NOMO-1 treated with DMSO at 0.1 percent for 48 hours (cell line): ENCODE measurements around the gene CARMIL1.

Source experiments
- DNase-seq: peaks from one replicate; lab custom pipeline; 2025; ENCODE audit not compliant: unreplicated experiment; lab: John Stamatoyannopoulos, UW

Gene CARMIL1

DNA sequence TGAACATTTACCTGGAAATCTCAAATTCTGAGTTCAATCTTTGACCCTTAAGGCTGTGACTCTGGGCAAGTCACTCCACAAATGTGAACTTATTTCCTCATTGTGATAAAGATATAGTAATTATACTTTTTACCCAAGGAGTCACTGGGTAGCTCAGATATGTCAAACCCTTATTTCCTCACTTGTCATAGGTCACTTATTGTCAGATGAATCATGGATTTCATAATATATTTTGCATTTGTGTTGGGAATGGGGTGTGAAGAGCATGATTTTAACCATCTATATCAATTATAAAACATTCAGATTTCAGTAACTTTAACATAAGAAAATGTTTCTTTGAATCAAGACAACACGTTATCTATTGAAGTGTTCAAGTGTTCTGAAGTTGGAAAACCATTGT, 3.7 kb upstream of the CARMIL1 start:
- no peak for DNase-seq

DNA sequence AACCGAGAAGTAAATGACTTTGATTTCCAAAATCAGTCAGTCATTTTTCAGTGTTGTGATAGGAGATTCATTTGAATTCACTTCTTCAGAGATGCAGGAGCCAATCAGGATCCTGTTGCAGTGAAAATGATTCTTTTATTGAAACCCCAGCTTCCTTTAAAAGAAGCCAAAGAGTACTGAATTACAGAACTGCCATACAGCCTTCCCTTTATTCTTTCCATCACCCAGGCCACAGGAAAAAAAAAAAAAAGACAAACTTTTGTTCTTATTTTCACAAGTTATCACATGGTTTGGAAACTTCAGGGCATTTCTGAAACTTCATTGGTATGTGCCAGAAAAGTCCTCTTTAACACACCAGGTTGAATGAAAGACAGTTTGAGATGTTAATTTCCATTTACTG, 1.8 kb upstream of the CARMIL1 start:
- DNase-seq, result no peak

DNA sequence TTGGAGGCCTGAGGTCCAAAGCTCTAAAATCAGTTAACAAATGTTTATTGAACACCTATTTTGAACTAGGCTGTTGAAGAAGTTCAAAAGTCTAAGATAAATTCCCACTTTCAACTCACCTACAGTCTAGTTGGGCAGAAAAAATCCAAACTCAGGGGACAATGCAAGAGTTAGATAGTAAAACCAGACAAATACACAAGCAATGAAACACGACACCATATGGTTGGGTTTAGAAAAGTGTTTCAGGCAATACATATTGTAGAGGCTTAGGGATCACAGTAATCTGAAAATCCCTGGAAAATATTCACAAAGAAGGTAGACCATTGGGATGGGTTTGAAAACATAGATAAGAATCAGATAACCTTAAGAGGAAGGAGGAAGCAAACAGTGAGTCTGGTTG, 1.3 kb upstream of the CARMIL1 start:
- DNase-seq, result no peak

DNA sequence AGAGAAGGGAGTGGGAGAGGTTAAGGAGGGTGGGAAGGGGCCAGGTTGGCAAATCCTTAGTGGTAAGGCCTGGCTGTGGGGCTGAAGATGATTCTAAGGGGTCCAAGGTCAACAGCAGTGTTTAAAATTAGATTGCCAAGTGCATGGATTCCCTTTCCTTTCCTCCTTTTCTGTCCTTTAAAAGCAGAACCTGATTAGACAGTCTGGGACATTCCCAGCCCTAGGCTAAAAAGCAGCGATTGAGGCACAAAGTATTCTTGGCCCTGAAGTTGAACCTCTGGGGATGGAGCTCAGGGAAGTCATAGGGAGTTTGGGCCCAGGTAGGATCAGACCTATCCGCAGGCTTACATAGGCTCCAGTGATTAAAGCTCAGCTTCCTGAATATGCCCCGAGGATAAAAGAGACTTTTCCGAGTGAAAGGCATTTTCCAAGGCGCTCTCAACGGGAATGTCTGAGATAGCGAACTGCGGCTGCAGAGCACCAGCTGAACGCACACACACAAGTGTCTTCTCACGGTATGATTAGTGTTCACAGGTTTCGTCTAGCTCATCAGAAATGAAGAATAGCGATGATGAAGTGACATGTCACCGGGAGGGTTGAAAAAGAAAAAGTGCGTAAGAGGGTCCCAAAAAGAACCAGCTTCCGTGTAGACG, 787 bp upstream of the CARMIL1 start:
- DNase-seq, result no peak

DNA sequence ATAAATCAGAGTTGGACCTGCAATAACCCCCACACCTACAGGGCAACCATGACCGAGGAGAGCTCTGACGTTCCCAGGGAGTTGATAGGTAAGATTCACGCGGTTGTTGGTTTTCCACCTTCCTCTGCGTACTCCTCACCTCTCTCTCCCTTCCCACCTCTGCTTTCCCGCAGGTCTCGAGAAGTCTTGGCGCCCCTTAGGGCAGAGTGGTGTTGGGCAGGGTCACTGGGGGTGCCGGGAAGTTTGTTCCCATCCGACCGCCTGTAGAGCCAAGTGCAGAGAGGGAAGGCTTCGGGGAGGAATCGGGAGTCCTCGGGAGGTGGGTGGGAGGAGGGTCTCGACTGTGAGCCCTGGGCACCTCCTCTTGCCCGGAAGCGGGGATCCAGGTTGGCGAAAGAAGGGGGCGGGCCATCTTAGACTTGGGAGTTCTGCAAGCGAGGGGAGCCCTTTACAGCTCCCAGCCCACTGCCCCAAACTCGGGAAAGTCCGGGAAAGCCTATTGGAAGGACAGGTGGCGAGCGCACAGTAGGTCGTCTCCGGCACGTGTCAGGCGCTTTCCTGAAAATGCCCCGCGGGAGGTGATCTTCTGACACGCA, 672 bp downstream of the CARMIL1 start:
- no peak for DNase-seq

DNA sequence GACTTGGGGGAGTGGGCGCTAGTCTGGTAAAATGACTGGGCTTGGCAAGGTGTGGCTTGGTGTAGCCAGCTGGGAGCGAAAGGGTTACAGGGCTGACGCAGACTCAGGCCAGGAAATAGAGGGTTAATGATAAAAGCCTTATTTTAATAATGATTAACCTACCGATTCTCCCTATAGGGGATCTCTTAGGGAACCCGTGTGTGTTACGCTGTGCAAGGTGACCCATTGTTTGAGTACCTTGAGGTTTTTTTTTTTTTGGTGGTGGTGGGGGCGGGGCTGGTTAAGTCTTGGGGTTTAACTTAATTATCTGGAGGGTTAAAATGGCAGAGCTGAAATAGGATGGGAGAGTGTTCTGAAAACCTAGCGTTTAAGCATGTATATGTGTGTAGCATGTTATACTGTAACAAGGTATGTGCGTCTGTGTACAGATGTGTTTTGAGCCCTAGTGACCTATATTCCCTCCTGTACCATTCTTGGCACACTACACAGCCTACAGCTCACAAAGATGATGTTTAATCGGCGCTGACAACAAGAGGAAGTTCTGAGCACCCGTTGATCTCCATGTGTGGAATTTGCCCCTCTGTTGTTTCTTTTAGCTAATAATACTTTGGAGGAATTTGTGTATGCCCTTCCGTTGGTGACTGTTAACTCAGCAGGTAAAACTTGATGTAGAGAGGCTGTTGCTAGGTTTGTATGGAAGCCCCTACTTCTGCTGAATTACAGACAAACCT, 1.3 kb downstream of the CARMIL1 start:
- DNase-seq, result no peak

DNA sequence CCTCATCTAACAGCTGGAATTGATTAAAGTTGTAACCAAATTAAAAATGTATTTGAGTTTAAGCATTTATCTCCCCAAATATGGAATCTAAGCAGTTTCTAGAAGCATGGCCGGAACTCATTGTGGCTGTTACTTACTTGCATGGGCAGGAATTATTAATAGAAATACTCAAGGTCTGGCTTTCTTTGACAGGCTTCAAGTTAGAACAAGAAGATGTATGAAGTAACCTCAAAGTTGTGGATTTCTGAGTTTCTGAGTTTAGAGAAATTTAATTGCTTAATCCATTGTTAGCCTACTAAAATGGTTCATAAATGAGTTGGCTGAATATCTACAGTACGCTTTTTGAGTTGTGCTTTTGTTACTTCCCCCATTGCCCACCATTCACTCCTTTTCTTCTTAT, 7.7 kb downstream of the CARMIL1 start:
- DNase-seq, result no peak

DNA sequence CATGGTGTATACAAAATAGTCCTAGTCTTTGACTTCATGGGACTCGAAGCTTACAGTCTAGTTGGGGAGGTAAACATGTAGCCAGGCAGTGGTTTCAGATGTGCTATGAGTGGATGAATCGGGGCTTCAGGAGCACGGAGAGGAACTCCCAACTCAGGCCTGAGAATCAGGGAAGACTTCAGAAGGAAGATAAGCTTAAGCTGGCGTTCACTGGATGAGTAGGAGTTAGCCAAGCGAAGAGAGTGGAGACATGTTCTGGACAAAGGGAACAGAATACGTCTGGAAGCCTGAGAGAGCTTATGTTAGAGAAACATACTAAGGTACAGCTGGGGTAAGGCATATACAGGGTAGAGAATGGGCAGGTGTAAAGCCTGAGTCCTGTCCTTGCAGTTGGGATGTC, 8.8 kb downstream of the CARMIL1 start:
- no peak for DNase-seq

DNA sequence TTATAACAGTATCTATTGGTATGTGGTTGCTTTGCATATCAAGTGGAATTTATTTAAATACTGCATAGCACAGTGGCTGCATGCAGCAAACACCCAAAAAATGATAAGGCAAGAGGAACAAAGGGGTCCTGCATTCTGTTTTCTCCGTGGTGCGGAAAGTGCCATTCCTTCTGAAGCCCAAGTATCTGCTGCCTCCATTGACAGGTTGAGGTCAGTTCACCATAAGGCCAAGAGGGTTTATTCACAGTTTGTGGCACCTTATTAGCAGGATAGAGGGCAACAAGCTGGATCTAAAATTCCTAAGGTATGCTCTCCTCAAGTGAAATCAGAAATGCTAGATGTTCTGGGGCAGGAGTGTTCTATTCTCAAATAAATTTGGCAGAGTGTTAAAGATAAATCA, 9.3 kb downstream of the CARMIL1 start:
- no peak for DNase-seq

DNA sequence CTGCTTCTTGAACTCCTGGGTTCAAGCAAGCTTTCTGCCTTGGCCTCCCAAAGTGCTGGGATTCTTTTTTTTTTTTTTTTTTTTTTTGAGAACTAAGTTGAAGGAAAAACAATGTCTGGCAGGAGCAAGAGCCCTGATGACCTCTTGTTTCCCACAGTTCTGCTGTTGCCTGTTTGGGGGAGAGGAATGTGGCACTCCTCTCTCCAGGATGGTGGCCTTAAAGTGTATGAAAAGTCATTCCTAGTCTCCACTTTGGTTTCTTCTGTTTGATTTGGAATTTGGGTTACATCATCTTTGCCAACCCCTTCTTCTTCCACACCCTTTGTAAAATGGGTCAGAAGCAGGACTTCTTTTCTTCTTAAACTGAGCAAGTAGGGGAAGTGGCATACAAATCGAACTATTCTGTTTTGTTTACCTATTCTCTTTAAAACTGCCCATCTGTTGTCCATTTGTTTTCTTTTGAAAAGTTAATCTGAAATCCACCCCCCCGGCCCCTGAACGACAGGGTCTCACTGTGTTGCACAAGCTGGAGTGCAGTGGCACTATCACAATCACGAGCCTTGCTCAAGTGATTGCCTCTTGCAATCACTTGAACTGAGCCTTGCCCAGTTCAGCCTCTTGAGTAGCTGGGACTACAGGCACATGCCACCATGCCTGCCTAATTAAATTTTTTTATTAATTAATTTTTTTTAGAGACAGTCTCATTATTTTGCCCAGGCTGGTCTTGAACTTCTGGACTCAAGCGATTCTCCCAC, 11.3 kb downstream of the CARMIL1 start:
- no peak for DNase-seq

DNA sequence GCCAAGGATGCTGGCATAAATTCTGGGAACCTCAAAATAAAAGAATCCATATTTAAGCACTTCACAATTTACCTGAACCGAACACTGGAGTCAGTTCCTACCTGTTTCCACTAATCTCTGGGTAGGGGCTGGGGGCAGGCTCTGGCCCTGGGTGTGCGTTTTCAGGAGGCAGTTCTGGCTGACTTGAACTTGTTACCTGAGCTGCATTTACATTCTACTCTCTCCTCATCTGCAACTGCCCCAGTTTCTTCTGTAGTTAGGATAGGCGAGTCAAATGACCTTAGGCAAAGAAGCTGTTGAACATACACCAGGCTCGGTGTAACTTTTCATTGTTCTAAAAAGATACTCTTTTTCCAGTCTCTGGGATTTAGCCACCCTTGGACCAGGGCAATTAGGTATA, 13.2 kb downstream of the CARMIL1 start:
- DNase-seq, result no peak

DNA sequence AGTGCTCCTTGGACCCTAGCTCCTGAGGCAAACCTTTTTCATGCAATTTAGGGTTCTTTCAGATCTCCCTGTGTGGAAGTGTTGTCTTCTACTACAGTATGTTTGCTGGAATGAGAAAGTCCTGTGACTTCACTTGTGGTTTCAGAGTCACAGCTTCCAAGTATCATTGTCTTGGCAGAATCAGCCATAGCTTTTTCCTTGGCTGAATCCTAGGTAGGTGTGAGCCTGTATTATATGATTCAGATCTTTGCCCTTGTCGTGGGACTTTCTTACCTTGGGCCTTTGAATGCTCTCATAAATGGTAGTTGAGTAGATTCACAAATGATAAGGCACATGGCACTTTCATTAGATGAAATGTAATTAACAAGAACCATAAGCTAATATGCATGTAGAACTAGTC, 16.5 kb downstream of the CARMIL1 start:
- no peak for DNase-seq

DNA sequence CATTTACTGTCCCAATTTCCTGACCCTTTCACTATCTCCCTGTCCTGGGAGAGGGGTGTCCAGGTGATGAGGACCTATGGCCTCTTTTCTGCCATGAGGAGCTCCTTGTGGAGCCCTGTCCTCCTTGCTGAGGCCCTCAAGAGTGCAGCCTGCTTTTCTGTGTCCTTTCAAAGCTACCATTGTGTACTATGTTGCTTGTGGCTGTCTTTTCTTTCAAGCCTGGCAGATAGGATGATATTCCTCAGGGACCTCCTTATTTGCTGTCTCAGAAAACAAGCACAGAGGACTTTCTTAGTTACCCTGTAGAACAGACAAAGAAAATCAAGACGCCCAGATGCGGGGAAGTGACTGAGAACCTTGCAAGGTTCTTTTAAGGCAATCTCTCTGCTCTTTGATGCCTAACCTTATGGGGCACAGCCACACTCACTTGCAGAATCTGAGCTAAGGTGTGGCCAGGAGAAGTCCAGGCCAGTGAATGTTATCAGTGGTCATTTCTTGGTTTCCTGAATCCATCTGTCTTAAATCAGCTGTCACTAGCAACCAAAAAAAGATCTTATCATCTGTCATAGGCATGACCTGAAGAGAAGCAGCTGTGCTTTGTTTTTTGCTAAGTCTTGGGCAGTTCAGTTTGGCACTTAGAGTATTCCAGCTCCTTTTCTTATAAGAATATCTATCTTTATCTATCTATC, 17.2 kb downstream of the CARMIL1 start:
- no peak for DNase-seq

DNA sequence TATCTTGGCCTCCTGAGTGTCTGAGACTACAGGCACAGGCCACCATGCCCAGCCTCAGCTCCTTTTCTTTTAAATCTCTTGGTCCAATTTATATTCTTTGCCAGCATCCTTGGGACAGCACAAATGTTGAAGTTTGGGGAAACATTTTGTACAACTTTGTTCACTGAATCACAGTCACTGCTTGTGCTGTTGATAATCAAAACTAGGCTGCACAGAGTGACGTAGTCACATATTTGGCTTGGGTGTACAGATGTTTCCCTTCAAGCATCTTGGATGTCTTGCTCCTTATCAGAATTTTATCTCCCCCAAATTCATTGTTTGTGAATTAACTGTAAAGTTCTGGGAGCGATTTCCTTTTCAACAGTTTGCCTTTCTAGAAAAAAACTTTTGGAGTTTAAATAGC, 17.9 kb downstream of the CARMIL1 start:
- no peak for DNase-seq

DNA sequence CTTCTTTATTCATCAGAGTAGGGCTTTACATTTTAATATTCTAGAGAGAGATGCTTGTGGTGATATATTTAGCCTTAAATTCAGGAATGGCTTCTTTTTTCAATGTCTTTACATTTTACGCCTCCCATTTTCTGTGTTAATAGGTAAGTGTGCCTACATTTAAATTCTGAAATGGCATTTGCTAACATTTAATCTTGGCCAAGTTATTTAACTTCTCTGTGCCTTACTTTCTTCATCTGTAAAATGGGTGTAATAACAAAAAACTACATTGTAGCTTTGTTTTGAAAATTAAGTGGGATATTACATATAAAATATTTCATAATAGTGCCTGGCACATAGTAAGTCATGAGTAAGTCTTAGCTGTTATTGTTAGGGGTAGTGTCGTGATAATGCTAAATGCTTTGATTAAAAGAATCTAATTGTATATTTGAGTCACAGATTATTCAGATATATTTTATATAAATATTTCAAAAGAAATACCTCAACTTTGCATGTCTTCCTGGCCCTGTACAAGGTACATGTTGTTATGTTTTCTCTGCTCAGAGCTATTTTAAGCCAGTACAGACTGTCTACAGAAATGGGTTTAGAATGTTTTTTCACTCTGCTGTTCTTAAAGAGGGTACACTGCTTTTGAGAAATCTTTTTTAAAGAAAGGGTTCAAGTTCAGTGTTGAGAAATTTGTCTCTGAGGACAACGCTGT, 18.8 kb downstream of the CARMIL1 start:
- no peak for DNase-seq

DNA sequence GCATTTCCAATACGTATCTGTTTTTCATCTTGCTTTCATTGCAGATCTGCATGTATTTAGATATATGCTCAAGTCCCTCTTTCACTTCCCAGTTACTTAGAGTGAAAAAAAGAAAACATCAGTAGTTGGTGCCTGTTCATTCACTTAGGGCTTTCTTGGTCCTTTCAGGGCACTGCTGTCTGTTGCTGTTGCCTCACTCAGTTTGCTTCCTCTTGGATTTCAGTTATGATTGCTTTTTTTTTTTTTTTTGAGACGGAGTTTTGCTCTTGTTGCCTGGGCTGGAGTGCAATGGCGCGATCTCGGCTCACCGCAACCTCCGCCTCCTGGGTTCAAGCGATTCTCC, 19.3 kb downstream of the CARMIL1 start:
- peak; percentile 90 for DNase-seq

DNA sequence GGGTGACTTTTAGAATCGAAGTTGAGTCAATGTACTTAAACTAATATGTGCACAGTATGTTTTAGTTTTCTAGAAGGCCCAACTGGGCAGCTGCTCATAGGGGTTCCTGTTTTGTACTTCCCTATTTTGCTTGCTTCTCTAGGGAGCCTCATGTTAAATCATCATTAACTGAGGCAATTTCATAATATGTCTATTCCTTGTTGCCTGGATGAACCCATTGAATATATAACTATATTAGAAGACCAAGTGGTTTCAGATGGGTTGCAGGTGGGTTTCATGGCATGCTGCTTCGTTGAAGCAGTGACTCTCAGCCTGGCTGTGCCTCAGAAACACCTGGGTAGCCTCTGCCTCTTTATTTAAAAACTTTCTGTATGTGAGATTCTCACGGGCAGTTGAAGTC, 22.2 kb downstream of the CARMIL1 start:
- peak; percentile 95 for DNase-seq

DNA sequence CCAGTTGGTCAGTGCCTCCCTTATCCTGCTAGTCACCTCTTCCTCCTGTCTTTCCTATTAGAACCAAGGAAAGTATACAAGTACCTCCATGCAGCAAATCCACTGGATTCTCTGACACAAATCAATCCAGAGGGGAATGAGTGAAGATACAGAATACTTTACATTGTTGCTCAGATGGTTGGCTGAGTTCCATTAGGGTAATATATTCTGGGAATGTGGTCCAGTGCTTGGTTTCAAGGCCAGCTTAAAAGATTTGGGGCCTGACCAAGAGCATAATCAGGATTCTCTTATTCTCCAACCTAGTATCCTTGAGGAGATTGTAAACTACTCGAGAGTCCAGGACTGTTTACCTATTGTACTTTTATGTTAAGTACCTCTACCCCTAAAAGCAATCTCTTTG, 23.0 kb downstream of the CARMIL1 start:
- no peak for DNase-seq

DNA sequence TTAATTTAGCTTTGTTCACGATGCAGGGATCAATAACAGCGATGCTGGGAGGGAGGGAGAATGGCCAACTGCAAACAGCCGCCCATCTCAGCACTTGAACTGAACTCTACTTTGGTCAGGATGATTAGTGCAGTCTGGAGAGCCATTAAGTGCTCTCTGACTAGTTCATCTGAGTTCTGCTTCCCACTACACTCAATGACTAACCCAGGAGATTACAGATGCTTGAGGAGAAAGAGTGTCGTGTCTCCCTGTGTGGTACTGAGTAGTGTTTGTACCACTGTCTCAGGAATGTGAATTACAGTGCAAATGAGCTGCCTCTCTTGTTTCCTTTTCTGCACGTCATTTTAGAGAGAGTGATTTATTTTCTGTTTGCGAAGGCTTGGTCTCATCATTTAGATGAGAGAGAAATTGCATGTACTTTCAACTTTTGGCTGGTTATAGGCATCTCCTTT, 23.5 kb downstream of the CARMIL1 start:
- DNase-seq, result no peak

DNA sequence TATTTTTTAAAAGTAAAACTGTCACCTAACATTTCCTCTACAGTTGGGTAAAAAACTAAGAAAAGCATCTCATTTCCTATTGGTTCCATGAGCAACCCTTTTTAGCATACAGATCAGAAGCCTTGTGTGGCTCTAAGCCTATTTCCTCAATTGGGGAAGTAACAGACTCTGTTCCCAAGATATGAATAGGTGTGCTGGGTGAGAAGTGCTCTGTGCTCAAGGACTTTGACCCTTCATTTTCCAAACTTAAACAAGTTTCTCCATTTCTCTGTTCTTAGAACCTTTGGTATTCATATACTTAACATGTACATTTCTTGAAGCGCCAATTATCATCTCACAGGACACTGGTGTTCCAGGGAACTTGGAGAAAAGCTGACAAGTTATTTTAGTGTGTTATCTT, 24.1 kb downstream of the CARMIL1 start:
- DNase-seq, result no peak

DNA sequence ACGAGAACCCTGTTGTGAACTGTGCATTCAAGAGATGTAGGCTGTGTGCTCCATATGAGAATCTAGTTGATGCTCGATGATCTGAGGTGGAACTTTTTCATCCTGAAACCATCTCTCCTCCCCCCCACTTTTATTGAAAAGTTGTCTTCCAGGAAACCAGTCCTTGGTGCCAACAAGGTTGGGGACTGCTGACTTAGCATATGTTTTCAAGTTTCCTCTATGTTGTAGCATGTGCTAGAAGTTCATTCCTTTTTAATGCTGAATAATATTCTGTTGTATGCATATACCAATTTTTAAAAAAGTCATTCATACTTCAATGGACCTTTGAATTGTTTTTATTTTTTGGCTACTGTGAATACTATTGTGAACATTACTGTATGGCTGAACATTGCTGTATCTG, 27.2 kb downstream of the CARMIL1 start:
- no peak for DNase-seq
